A673 (cell line): ENCODE measurements around the gene ARHGEF28. TPM values are rescaled to one million over a fixed set of nuclear protein-coding genes. Genes with fewer than 3 reads are reported as not detected.

ENCODE experiments used
- BruUV-seq: library from RNA; stranded (reverse); fragments of 400-500 nt; replicated peaks from 2 replicates; lab custom pipeline; 2021; lab: Mats Ljungman, UMichigan
- CTCF ChIA-PET: fragments of 300-600 bp; sonication (Branson Sonifier 250); formaldehyde crosslinking; loops from one replicate; lab custom pipeline; 2022; ENCODE audit warnings: antibody characterized with exemption; lab: Charles Lee
- POLR2A ChIA-PET: fragments of 300-600 bp; sonication (Branson Sonifier 250); formaldehyde crosslinking; loops from one replicate; lab custom pipeline; 2022; ENCODE audit warnings: antibody characterized with exemption; ENCODE audit not compliant: low non-redundant PET; lab: Charles Lee
- DNase-seq: peaks from one replicate; pipeline ENCODE4 v3.0.0-alpha.2; 2015; ENCODE audit warnings: low spot score
- H3K27ac ChIP-seq: fragments of 200-600 bp; sonication (generic); 2 replicates; pipeline ENCODE4 v1.5.1; 2016; ENCODE audit warnings: mixed run types, low read depth, mild to moderate bottlenecking, mixed read lengths, antibody characterized with exemption, low read length; ENCODE audit not compliant: poor library complexity, severe bottlenecking
- H3K27me3 ChIP-seq: fragments of 200-600 bp; sonication (generic); replicated peaks from 2 replicates; pipeline ENCODE4 v1.6.1; 2017; ENCODE audit warnings: mixed run types, low read depth, mild to moderate bottlenecking, mixed read lengths, antibody characterized with exemption, low read length; ENCODE audit not compliant: insufficient read depth, poor library complexity
- H3K36me3 ChIP-seq: fragments of 200-600 bp; sonication (generic); 2 replicates; pipeline ENCODE4 v1.6.1; 2016; ENCODE audit warnings: mixed run types, mild to moderate bottlenecking, mixed read lengths, antibody characterized with exemption, low read length; ENCODE audit not compliant: insufficient read depth, poor library complexity, severe bottlenecking
- H3K4me1 ChIP-seq: fragments of 200-600 bp; sonication (generic); 2 replicates; pipeline ENCODE4 v1.6.1; 2017; ENCODE audit warnings: mixed run types, mild to moderate bottlenecking, mixed read lengths, antibody characterized with exemption, low read length; ENCODE audit not compliant: insufficient read depth, poor library complexity, severe bottlenecking
- H3K4me3 ChIP-seq: fragments of 200-600 bp; sonication (generic); 2 replicates; pipeline ENCODE4 v1.5.1; 2016; ENCODE audit warnings: low read depth, mixed run types, mild to moderate bottlenecking, mixed read lengths, low read length; ENCODE audit not compliant: poor library complexity, severe bottlenecking
- H3K9me3 ChIP-seq: fragments of 200-600 bp; sonication (generic); 2 replicates; pipeline ENCODE4 v1.6.1; 2016; ENCODE audit warnings: mixed run types, low read depth, mild to moderate bottlenecking, mixed read lengths, antibody characterized with exemption, low read length; ENCODE audit not compliant: poor library complexity, severe bottlenecking
- EZH2 ChIP-seq: fragments of 200-600 bp; sonication (generic); IDR thresholded peaks from 2 replicates; pipeline ENCODE4 v1.6.1; 2017; ENCODE audit warnings: borderline replicate concordance, low read depth, mild to moderate bottlenecking, mixed read lengths, antibody characterized with exemption, low read length; ENCODE audit not compliant: poor library complexity, severe bottlenecking
- intact Hi-C: fragments of 100-400 bp; cut with micrococcal nuclease; formaldehyde crosslinking; loops from one replicate; pipeline ENCODE4 v1.10.0; 2022; ENCODE audit not compliant: unreplicated experiment
- total RNA-seq: library from RNA; stranded (reverse); gene quantifications from 2 replicates; pipeline ENCODE4 v1.2.3, GENCODE V29; 2021
- TF ChIP-seq, protein P1 (sequence below): fragments of 300-800, 200-600 bp; sonication (generic); conservative IDR thresholded peaks from 2 replicates; pipeline ENCODE4 v1.5.1; 2017; ENCODE audit warnings: low read depth, mild to moderate bottlenecking, antibody characterized with exemption, low read length, moderate library complexity, mixed read lengths

The ARHGEF28 gene
- total RNA-seq, 1 experiment from 2014 or later, result 3.4 TPM

GRCh38 chr5:73865315-73865714, 239.3 kb downstream of the ARHGEF28 start:
- CTCF ChIA-PET, result no interaction called here
- H3K36me3 ChIP-seq, result no peaks in the 10 kb centered on the region
- H3K4me1 ChIP-seq, result no peaks in the 10 kb centered on the region
- H3K4me3 ChIP-seq, result no peak overlapping the region
- intact Hi-C loops, result no loop called here
- TF ChIP-seq, protein P1, sequence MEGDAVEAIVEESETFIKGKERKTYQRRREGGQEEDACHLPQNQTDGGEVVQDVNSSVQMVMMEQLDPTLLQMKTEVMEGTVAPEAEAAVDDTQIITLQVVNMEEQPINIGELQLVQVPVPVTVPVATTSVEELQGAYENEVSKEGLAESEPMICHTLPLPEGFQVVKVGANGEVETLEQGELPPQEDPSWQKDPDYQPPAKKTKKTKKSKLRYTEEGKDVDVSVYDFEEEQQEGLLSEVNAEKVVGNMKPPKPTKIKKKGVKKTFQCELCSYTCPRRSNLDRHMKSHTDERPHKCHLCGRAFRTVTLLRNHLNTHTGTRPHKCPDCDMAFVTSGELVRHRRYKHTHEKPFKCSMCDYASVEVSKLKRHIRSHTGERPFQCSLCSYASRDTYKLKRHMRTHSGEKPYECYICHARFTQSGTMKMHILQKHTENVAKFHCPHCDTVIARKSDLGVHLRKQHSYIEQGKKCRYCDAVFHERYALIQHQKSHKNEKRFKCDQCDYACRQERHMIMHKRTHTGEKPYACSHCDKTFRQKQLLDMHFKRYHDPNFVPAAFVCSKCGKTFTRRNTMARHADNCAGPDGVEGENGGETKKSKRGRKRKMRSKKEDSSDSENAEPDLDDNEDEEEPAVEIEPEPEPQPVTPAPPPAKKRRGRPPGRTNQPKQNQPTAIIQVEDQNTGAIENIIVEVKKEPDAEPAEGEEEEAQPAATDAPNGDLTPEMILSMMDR, result no peak
- no peak overlapping the region for H3K27ac ChIP-seq
- H3K9me3 ChIP-seq, result no peaks in the 10 kb centered on the region
- DNase-seq, result no peak
- POLR2A ChIA-PET, result no interaction called here
- no TSS peak for BruUV-seq
- H3K27me3 ChIP-seq, result peaks cover 9% of the 10 kb centered on the region

- Histone ChIP-seq H3K4me1 (no peaks in the 10 kb centered on the region), H3K9me3 (no peaks in the 10 kb centered on the region), H3K27ac (no peak overlapping the region), H3K4me3 (no peak overlapping the region), H3K36me3 (no peaks in the 10 kb centered on the region), H3K27me3 (peaks cover 9% of the 10 kb centered on the region)
- intact Hi-C loops, result no loop called here
- DNase-seq, result no peak
- BruUV-seq, result no TSS peak
- ChIA-PET CTCF (no interaction called here), POLR2A (no interaction called here)
- TF ChIP-seq EZH2, result no peak
- TF ChIP-seq, protein P1, result no peak
These were observed 241.6 kb downstream of the ARHGEF28 start for GRCh38 chr5:73867345-73868335.

DNA sequence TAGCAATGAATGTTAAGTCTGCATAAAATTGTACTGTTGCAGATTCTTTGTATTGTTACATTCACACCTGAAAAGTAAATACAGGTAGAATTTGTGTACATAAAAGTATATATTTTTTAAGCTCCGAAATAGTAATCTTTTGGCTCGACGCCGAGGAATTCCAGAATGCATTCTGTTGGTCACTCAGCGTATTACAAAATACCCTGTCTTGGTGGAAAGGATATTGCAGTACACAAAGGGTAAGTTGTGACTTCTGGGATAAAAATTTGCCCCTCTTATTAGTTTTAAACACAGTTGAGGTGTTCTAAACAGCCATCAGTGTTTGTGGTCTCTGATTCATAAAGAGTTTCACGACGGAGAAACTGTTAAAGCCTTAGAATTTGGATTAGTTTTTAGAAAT, 257.6 kb downstream of the ARHGEF28 start:
- no peak overlapping the region for H3K27ac ChIP-seq
- no peak overlapping the region for H3K4me3 ChIP-seq
- TF ChIP-seq, protein P1, result no peak
- no peak for TF ChIP-seq EZH2
- no TSS peak for BruUV-seq
- no peak for DNase-seq
- H3K9me3 ChIP-seq, result no peaks in the 10 kb centered on the region
- intact Hi-C loops, result no loop called here
- H3K4me1 ChIP-seq, result no peaks in the 10 kb centered on the region
- no peaks in the 10 kb centered on the region for H3K36me3 ChIP-seq
- ChIA-PET POLR2A (no interaction called here), CTCF (no interaction called here)
- H3K27me3 ChIP-seq, result peaks cover 37% of the 10 kb centered on the region
